Activated CD4-positive, alpha-beta T cell treated with anti-CD3 and anti-CD28 coated beads, Interleukin-2, Interleukin-4, amounts not matched to agents 100 ng/mL and 50 ng/mL, durations not matched to agents 16 hours and 8 hours (primary cell): ENCODE measurements around the gene QRSL1.
"Not testable (repeated sequence)": the region's sequence is repeated elsewhere in the genome, so short reads cannot be mapped to it uniquely, and the experiment has no call there.

Experiments
- DNase-seq: peaks from one replicate; pipeline ENCODE4 v3.0.0-alpha.2; 2020; ENCODE audit warnings: low spot score

QRSL1 gene

GRCh38 chr6:106629103-106629858, at the start of gene QRSL1, which contains the start of gene RTN4IP1:
QRSL1 (plus strand) TSS chr6:106629578; CDS start chr6:106629682, 104 bp downstream.
RTN4IP1 (minus strand) TSS chr6:106629498; CDS start chr6:106629021, 477 bp downstream.
- DNase-seq = peak; percentile 94

GRCh38 chr6:106581468-106581867, 47.9 kb upstream of the QRSL1 start:
- no peak for DNase-seq

GRCh38 chr6:106586815-106587415, 42.5 kb upstream of the QRSL1 start:
- no peak for DNase-seq

GRCh38 chr6:106588937-106589336, 40.4 kb upstream of the QRSL1 start:
- DNase-seq = not testable (repeated sequence)

GRCh38 chr6:106591111-106591825, 38.1 kb upstream of the QRSL1 start:
- DNase-seq = no peak

- no peak for DNase-seq
These were observed 29.9 kb upstream of the QRSL1 start for GRCh38 chr6:106599440-106599839.

GRCh38 chr6:106600329-106600728, 29.0 kb upstream of the QRSL1 start:
- DNase-seq = no peak

GRCh38 chr6:106608080-106608668, 21.2 kb upstream of the QRSL1 start:
- DNase-seq = peak; percentile 75

- DNase-seq = peak; percentile 53
These were observed 19.7 kb upstream of the QRSL1 start for GRCh38 chr6:106609699-106610098.

- DNase-seq = no peak
These were observed 18.3 kb upstream of the QRSL1 start for GRCh38 chr6:106611030-106611429.

GRCh38 chr6:106612671-106613416, 16.5 kb upstream of the QRSL1 start:
- peak; percentile 64 for DNase-seq

GRCh38 chr6:106613590-106613989, 15.8 kb upstream of the QRSL1 start:
- DNase-seq = no peak

- DNase-seq = peak; percentile 76
These were observed 15.2 kb upstream of the QRSL1 start for GRCh38 chr6:106614166-106614565.

GRCh38 chr6:106614592-106615257, 14.7 kb upstream of the QRSL1 start:
- no peak for DNase-seq

GRCh38 chr6:106617302-106617701, 12.1 kb upstream of the QRSL1 start:
- DNase-seq = no peak

- DNase-seq = no peak
These were observed 11.5 kb upstream of the QRSL1 start for GRCh38 chr6:106617857-106618256.

- no peak for DNase-seq
These were observed 11.1 kb upstream of the QRSL1 start for GRCh38 chr6:106618324-106618723.

- DNase-seq = no peak
These were observed 10.2 kb upstream of the QRSL1 start for GRCh38 chr6:106619223-106619622.

GRCh38 chr6:106620931-106621672, 8.3 kb upstream of the QRSL1 start:
- DNase-seq = no peak

GRCh38 chr6:106622412-106622811, 7.0 kb upstream of the QRSL1 start:
- no peak for DNase-seq
